ENCODE measurements around the gene MCF2L. TPM values are rescaled to one million over a fixed set of nuclear protein-coding genes. Genes with fewer than 3 reads are reported as not detected.

The MCF2L gene
- total and polyA plus RNA-seq, 10 of the 15 experiments (the other 5 are each of a cell fraction or from before 2014, with no cell fraction given) = 0.06 to 1.1 (median 0.21) TPM; not detected in 2

DNA sequence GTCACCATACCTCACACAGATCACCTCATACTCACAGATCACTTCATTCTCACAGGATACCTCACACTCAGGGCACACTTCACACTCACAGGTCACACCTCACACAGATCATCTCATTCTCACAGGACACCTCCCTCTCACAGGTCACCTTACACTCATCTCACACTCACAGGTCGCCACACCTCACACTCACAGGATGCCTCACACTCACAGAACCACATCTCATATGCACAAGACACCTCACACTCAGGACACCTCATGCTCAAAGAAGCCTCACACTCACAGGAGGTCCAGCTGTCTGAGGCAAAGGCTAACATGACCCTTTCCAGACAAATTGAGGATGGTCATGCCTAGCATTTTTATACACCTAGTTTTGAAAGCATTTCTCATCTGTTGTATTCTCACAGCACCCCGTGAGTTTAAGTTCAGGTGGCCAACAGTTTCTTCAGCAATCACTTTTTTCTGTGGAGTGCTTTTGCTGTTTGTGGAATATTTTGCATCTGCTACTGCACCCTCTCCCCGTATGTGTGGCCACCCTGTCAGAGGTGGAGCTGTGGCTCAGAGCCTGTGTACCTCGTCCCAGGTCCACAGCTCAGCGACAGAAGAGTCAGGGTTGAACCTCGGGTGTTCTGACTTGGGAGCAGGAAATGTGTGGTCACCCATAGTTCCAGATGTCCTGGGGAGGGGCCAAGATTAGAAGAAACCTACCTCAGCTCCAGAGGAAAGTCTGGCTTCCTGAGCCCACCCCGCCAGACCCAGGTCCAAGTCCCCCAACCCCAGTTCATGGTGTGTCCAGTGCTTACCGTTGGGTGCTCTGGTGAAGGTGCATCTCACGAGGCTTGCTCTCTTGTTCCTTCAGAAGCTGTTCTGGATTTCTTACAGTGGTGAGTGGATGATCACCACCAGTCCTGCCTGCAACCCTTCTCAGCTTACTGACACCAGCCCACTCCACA lies 144.2 kb downstream of the MCF2L start:
- H3K9me3 ChIP-seq (replicated peaks; ENCODE audit: control insufficient read depth, insufficient read depth, low read length) = peaks cover 1% of the 10 kb centered on the region; the same call in 1 of the 3 replicates
- H3K79me2 ChIP-seq (ENCODE audit: control insufficient read depth, insufficient read depth, low read length) = no peaks in the 10 kb centered on the region
- no peak for ATAC-seq
- no peak overlapping the region for H3K27ac ChIP-seq (ENCODE audit: control insufficient read depth, insufficient read depth)
- H3K4me1 ChIP-seq (ENCODE audit: control insufficient read depth, insufficient read depth, low read length) = no peaks in the 10 kb centered on the region
- H3K27me3 ChIP-seq (replicated peaks in 1 of 2; ENCODE audit: control insufficient read depth in 2 of 2, insufficient read depth in 2 of 2, low read length in 1 of 2) = no peaks in the 10 kb centered on the region
- intact Hi-C loops (cut with micrococcal nuclease; ENCODE audit: unreplicated experiment) (no loop called here), in situ Hi-C loops (cut with MboI) (no loop called here)
- H3K4me2 ChIP-seq (ENCODE audit: control insufficient read depth, insufficient read depth) = no peak overlapping the region
- DNase-seq (ENCODE audit: low read depth, low spot score) = no peak
- TF ChIP-seq SKIL (IDR thresholded peaks at IDR 0.05; ENCODE audit: low read depth, poor library complexity, severe bottlenecking) (no peak), IKZF1 (conservative IDR thresholded peaks at IDR 0.05) (no peak), FOS (IDR thresholded peaks at IDR 0.05; ENCODE audit: borderline replicate concordance, extremely low read depth, insufficient read length) (no peak), BHLHE40 (IDR thresholded peaks at IDR 0.05; ENCODE audit: borderline replicate concordance in 1 of 2, low read depth in 2 of 2, low read length in 1 of 2) (no peak), KAT2A (conservative IDR thresholded peaks at IDR 0.05; ENCODE audit: control insufficient read depth, low read depth, low read length) (no peak), TBL1XR1 (IDR thresholded peaks at IDR 0.05; ENCODE audit: low read depth, low read length) (no peak), PRDM15 (CRISPR knock-in tag; IDR thresholded peaks at IDR 0.05) (no peak)
- TF ChIP-seq, protein P1, sequence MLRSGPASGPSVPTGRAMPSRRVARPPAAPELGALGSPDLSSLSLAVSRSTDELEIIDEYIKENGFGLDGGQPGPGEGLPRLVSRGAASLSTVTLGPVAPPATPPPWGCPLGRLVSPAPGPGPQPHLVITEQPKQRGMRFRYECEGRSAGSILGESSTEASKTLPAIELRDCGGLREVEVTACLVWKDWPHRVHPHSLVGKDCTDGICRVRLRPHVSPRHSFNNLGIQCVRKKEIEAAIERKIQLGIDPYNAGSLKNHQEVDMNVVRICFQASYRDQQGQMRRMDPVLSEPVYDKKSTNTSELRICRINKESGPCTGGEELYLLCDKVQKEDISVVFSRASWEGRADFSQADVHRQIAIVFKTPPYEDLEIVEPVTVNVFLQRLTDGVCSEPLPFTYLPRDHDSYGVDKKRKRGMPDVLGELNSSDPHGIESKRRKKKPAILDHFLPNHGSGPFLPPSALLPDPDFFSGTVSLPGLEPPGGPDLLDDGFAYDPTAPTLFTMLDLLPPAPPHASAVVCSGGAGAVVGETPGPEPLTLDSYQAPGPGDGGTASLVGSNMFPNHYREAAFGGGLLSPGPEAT (IDR thresholded peaks at IDR 0.05; ENCODE audit: low read depth) = no peak
- TF ChIP-seq, protein P2, sequence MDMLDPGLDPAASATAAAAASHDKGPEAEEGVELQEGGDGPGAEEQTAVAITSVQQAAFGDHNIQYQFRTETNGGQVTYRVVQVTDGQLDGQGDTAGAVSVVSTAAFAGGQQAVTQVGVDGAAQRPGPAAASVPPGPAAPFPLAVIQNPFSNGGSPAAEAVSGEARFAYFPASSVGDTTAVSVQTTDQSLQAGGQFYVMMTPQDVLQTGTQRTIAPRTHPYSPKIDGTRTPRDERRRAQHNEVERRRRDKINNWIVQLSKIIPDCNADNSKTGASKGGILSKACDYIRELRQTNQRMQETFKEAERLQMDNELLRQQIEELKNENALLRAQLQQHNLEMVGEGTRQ (IDR thresholded peaks at IDR 0.05; ENCODE audit: borderline replicate concordance, low read depth, low read length) = no peak
- no peaks in the 10 kb centered on the region for H4K20me1 ChIP-seq (ENCODE audit: control insufficient read depth, insufficient read depth)
- BruUV-seq (replicated peaks) = no TSS peak
- no peak overlapping the region for H3K9ac ChIP-seq (ENCODE audit: control insufficient read depth, insufficient read depth, low read length)
- H3K4me3 ChIP-seq = no peak overlapping the region
- POLR2A ChIA-PET = no interaction called here
- SMC1A ChIA-PET (ENCODE audit: uncharacterized antibody, unreplicated experiment) = no interaction called here
- no peak for FAIRE-seq
- WGBS (ENCODE audit: insufficient coverage, insufficient replicate concordance, low lambda C conversion rate, missing lambda C conversion rate) = 0% methylated on average over 9 of the region's 9 CpGs
- RAD21 ChIA-PET (ENCODE audit: unreplicated experiment) = no interaction called here
- H3K36me3 ChIP-seq (ENCODE audit: control insufficient read depth in 2 of 2, insufficient read depth in 2 of 2, low read length in 1 of 2) = no peaks in the 10 kb centered on the region
- H2AFZ ChIP-seq (ENCODE audit: control insufficient read depth, low read depth, low read length) = no peak overlapping the region
- CTCF ChIA-PET = no interaction called here
